Caco-2 (cell line): Measurements from ENCODE around the gene SMIM27. TPM values are rescaled to one million over a fixed set of nuclear protein-coding genes. Genes with fewer than 3 reads are reported as not detected.

Experiments
- BruUV-seq: library from RNA; stranded (reverse); fragments of 400-500 nt; replicated peaks from 2 replicates; lab custom pipeline; 2021; lab: Mats Ljungman, UMichigan
- CTCF ChIA-PET: fragments of 300-600 bp; sonication (Branson Sonifier 250); formaldehyde crosslinking; loops from one replicate; lab custom pipeline; 2022; ENCODE audit warnings: antibody characterized with exemption; lab: Charles Lee
- POLR2A ChIA-PET: fragments of 300-600 bp; sonication (Branson Sonifier 250); formaldehyde crosslinking; loops from one replicate; lab custom pipeline; 2022; ENCODE audit warnings: antibody characterized with exemption; lab: Charles Lee
- DNase-seq, 2 experiments: peaks; one replicate each; pipeline versions ENCODE4 v3.0.0 to v3.0.0-alpha.2; 2020 to 2022
- H3K27me3 ChIP-seq: replicated peaks from 2 replicates; pipeline ENCODE4 v1.6.0; 2011; ENCODE audit warnings: low read length; ENCODE audit not compliant: control insufficient read depth, insufficient read depth
- H3K36me3 ChIP-seq: 2 replicates; pipeline ENCODE4 v1.5.1; 2011; ENCODE audit warnings: low read length; ENCODE audit not compliant: control insufficient read depth, insufficient read depth
- H3K4me1 ChIP-seq: fragments of 250-450 bp; sonication (Bioruptor Pico); 2 replicates; pipeline ENCODE4 v1.5.1; 2020; ENCODE audit warnings: mild to moderate bottlenecking
- H3K4me3 ChIP-seq: 2 replicates; pipeline ENCODE4 v1.5.1; 2011; ENCODE audit warnings: low read depth, mild to moderate bottlenecking, control low read depth, low read length
- H3K9me3 ChIP-seq: fragments of 250-450 bp; sonication (Bioruptor Pico); 2 replicates; pipeline ENCODE4 v1.5.1; 2020; ENCODE audit warnings: mild to moderate bottlenecking, moderate library complexity
- H3K27ac Mint-ChIP-seq: one replicate; pipeline ENCODE4 v1.8.0; 2022; ENCODE audit warnings: mixed read lengths; ENCODE audit not compliant: unreplicated experiment
- H3K27me3 Mint-ChIP-seq: one replicate; pipeline ENCODE4 v1.8.0; 2022; ENCODE audit warnings: mixed read lengths; ENCODE audit not compliant: insufficient read depth, unreplicated experiment
- H3K36me3 Mint-ChIP-seq: one replicate; pipeline ENCODE4 v1.8.0; 2022; ENCODE audit warnings: mild to moderate bottlenecking, mixed read lengths; ENCODE audit not compliant: insufficient read depth, unreplicated experiment
- H3K4me1 Mint-ChIP-seq: one replicate; pipeline ENCODE4 v1.8.0; 2022; ENCODE audit warnings: low read depth, mixed read lengths; ENCODE audit not compliant: unreplicated experiment
- H3K4me3 Mint-ChIP-seq: one replicate; pipeline ENCODE4 v1.8.0; 2022; ENCODE audit warnings: mild to moderate bottlenecking, moderate library complexity, mixed read lengths; ENCODE audit not compliant: unreplicated experiment
- H3K9me3 Mint-ChIP-seq: one replicate; pipeline ENCODE4 v1.8.0; 2022; ENCODE audit warnings: mixed read lengths; ENCODE audit not compliant: unreplicated experiment
- intact Hi-C: fragments of 100-400 bp; cut with micrococcal nuclease; formaldehyde crosslinking; loops from one replicate; pipeline ENCODE4 v1.10.0; 2022; ENCODE audit not compliant: unreplicated experiment
- total RNA-seq: library from RNA; stranded (reverse); gene quantifications from 2 replicates; pipeline ENCODE4 v1.2.3, GENCODE V29; 2022
- TF ChIP-seq, protein P1 (sequence below), 2 experiments: fragments of 200-600 bp in 1 of 2; IDR thresholded peaks; 1 replicate in 1 of 2; 2 replicates in 1 of 2; pipeline versions ENCODE4 v1.5.1 to v1.8.0; 2011 to 2022; ENCODE audit warnings: antibody characterized with exemption in 1 of 2, control low read depth in 1 of 2, inconsistent platforms in 1 of 2, low read depth in 1 of 2, low read length in 1 of 2, mild to moderate bottlenecking in 1 of 2, moderate library complexity in 1 of 2; ENCODE audit not compliant: insufficient read depth in 1 of 2, severe bottlenecking in 1 of 2, unreplicated experiment in 1 of 2

Gene SMIM27
- total RNA-seq, 1 experiment from 2014 or later, result 5.3 TPM

DNA sequence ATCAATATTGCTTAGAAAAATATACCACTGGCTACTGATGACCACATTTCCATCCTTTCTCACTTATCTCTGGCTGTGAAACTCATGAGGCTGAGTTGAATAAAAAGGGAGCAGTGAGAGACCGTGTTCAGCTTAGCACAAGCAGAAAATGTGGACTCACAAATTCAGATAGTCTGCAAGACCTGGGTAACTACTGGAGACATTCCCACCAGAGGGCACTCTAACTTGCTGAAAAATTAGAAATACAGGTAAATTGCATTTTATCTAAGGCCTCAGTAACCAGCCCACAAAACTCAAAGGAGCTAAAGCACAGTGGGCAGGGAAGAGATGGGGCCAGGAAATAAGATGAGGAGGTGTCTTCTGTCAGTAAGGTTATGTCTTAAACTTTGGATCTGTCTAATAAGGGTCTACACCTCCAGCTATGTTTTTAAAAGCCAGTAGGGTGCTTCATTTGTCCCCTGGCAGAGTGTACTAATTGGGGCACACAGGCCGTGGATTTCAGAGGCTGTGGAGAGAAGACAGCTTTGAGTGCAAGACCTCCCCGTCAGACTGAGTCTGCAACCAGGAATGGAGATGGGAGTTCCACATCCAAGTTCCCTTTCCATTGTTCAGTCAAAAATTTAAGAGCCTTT lies 29.5 kb downstream of the SMIM27 start:
- H3K36me3 ChIP-seq, result no peaks in the 10 kb centered on the region
- H3K4me3 Mint-ChIP-seq, result no peak overlapping the region
- CTCF ChIA-PET, result interaction anchor here (0.5 to 5.6 kb wide), 12 partner anchors 8 to 387 kb away, joined by 3 to 113 read pairs (median 6); partner anchors contain the start of genes ACO1, NDUFB6 and RIGI
- TF ChIP-seq, protein P1, sequence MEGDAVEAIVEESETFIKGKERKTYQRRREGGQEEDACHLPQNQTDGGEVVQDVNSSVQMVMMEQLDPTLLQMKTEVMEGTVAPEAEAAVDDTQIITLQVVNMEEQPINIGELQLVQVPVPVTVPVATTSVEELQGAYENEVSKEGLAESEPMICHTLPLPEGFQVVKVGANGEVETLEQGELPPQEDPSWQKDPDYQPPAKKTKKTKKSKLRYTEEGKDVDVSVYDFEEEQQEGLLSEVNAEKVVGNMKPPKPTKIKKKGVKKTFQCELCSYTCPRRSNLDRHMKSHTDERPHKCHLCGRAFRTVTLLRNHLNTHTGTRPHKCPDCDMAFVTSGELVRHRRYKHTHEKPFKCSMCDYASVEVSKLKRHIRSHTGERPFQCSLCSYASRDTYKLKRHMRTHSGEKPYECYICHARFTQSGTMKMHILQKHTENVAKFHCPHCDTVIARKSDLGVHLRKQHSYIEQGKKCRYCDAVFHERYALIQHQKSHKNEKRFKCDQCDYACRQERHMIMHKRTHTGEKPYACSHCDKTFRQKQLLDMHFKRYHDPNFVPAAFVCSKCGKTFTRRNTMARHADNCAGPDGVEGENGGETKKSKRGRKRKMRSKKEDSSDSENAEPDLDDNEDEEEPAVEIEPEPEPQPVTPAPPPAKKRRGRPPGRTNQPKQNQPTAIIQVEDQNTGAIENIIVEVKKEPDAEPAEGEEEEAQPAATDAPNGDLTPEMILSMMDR (IDR thresholded peaks at IDR 0.05; ENCODE audit: insufficient read depth in 1 of 2, low read depth in 1 of 2, low read length in 1 of 2, severe bottlenecking in 1 of 2, unreplicated experiment in 1 of 2), result peak; percentile 72
- no peak overlapping the region for H3K4me3 ChIP-seq
- H3K4me1 Mint-ChIP-seq, result peaks cover 14% of the 10 kb centered on the region
- BruUV-seq, result no TSS peak
- intact Hi-C loops, result loop anchor here (2.0 kb wide), 1 partner anchor 387 kb away; no protein-coding TSS in a partner anchor
- H3K9me3 ChIP-seq, result no peaks in the 10 kb centered on the region
- DNase-seq, result peak; percentile 45 to 58
- no peaks in the 10 kb centered on the region for H3K36me3 Mint-ChIP-seq
- H3K27me3 Mint-ChIP-seq, result peaks cover 13% of the 10 kb centered on the region
- H3K27ac Mint-ChIP-seq, result no peak overlapping the region
- POLR2A ChIA-PET, result no interaction called here
- no peaks in the 10 kb centered on the region for H3K9me3 Mint-ChIP-seq
- H3K27me3 ChIP-seq, result no peaks in the 10 kb centered on the region
- peaks cover 15% of the 10 kb centered on the region for H3K4me1 ChIP-seq

DNA sequence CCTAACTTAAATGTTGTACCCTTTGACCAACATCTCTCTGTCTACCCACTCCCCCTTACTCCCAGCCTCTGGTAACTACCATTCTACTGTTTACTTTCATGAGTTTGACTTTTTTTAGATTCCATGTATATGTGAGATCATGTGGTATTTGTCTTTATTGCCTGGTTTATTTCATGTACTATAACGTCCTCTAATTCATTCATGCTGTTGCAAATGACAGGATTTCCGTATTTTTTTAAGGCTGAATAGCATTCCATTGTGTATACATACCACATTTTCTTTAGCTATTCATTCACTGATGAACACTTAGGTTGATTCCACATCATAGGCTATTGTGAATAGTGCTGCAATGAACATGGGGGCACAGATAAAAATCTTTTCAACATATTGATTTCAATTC lies 32.7 kb downstream of the SMIM27 start:
- intact Hi-C loops, result no loop called here
- H3K27me3 ChIP-seq, result no peaks in the 10 kb centered on the region
- H3K9me3 ChIP-seq, result no peaks in the 10 kb centered on the region
- no peak overlapping the region for H3K27ac Mint-ChIP-seq
- BruUV-seq, result no TSS peak
- ChIA-PET POLR2A (no interaction called here), CTCF (no interaction called here)
- no peaks in the 10 kb centered on the region for H3K36me3 ChIP-seq
- peaks cover 11% of the 10 kb centered on the region for H3K4me1 Mint-ChIP-seq
- no peak overlapping the region for H3K4me3 Mint-ChIP-seq
- H3K9me3 Mint-ChIP-seq, result no peaks in the 10 kb centered on the region
- no peak for DNase-seq
- H3K4me3 ChIP-seq, result no peak overlapping the region
- H3K27me3 Mint-ChIP-seq, result peaks cover 18% of the 10 kb centered on the region
- no peaks in the 10 kb centered on the region for H3K36me3 Mint-ChIP-seq
- H3K4me1 ChIP-seq, result peaks cover 15% of the 10 kb centered on the region
- TF ChIP-seq, protein P1 (IDR thresholded peaks at IDR 0.05; ENCODE audit: insufficient read depth in 1 of 2, low read depth in 1 of 2, low read length in 1 of 2, severe bottlenecking in 1 of 2, unreplicated experiment in 1 of 2), result no peak

- intact Hi-C loops, result loop anchor here (2.0 kb wide), 1 partner anchor 115 kb away; no protein-coding TSS in a partner anchor
- no TSS peak for BruUV-seq
- ChIA-PET POLR2A (no interaction called here), CTCF (interaction anchor here (1.2 to 1.4 kb wide), 2 partner anchors 8 to 203 kb away, joined by 3 to 4 read pairs; partner anchors contain the start of gene ACO1)
- no peak for DNase-seq
- H3K4me1 Mint-ChIP-seq, result no peaks in the 10 kb centered on the region
- no peak overlapping the region for H3K4me3 ChIP-seq
- H3K36me3 ChIP-seq, result no peaks in the 10 kb centered on the region
- no peaks in the 10 kb centered on the region for H3K36me3 Mint-ChIP-seq
- H3K4me3 Mint-ChIP-seq, result no peak overlapping the region
- H3K27me3 Mint-ChIP-seq, result peaks cover 21% of the 10 kb centered on the region
- H3K4me1 ChIP-seq, result no peaks in the 10 kb centered on the region
- H3K27me3 ChIP-seq, result no peaks in the 10 kb centered on the region
- TF ChIP-seq, protein P1 (IDR thresholded peaks at IDR 0.05; ENCODE audit: insufficient read depth in 1 of 2, low read depth in 1 of 2, low read length in 1 of 2, severe bottlenecking in 1 of 2, unreplicated experiment in 1 of 2), result no peak
- H3K27ac Mint-ChIP-seq, result no peak overlapping the region
- H3K9me3 ChIP-seq, result no peaks in the 10 kb centered on the region
- H3K9me3 Mint-ChIP-seq, result no peaks in the 10 kb centered on the region
These were observed 35.8 kb downstream of the SMIM27 start for GRCh38 chr9:32587901-32588300.
